ENCODE data around the gene DPF3.

Gene DPF3

DNA sequence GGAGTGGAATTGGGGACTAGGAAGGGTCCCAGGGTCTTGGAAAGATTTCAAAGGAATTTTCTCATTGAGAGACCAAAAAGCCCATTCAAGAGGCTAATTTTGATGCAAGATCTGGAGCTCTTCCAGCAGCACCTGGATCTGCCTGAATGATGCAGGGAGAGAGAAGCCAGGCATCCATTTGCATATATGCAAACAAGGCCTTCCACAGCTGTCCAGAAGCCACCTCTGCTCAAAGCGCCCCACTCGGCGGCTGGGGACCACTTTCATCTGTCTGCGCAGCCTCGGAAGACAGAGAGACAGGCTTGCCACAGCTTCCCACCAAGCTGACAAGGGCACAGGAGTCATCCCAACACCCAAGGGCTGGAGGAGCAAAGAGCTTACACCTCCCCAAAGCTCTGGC is 295.6 kb downstream of the DPF3 start:
- TF ChIP-seq SUZ12 (IDR thresholded peaks at IDR 0.05; ENCODE audit: extremely low read depth, insufficient read depth, insufficient read length) (no peak), YY1 (IDR thresholded peaks at IDR 0.05; ENCODE audit: insufficient read depth, insufficient read length) (no peak), ZNF274 (IDR thresholded peaks at IDR 0.05; ENCODE audit: low read depth, low read length) (no peak)
- Histone ChIP-seq H3K9ac (ENCODE audit: insufficient read length, low read depth) (no peak overlapping the region), H3K9me3 (ENCODE audit: insufficient read depth, low read length) (no peaks in the 10 kb centered on the region), H3K27me3 (ENCODE audit: insufficient read depth, insufficient read length) (no peaks in the 10 kb centered on the region), H3K4me3 (ENCODE audit: insufficient read length, low read depth) (no peak overlapping the region), H3K36me3 (ENCODE audit: insufficient read depth, insufficient read length, low read length) (no peaks in the 10 kb centered on the region), H3K4me1 (ENCODE audit: insufficient read depth, insufficient read length) (peaks cover 12% of the 10 kb centered on the region)
- no peak for DNase-seq (ENCODE audit: low read depth, low spot score)

DNA sequence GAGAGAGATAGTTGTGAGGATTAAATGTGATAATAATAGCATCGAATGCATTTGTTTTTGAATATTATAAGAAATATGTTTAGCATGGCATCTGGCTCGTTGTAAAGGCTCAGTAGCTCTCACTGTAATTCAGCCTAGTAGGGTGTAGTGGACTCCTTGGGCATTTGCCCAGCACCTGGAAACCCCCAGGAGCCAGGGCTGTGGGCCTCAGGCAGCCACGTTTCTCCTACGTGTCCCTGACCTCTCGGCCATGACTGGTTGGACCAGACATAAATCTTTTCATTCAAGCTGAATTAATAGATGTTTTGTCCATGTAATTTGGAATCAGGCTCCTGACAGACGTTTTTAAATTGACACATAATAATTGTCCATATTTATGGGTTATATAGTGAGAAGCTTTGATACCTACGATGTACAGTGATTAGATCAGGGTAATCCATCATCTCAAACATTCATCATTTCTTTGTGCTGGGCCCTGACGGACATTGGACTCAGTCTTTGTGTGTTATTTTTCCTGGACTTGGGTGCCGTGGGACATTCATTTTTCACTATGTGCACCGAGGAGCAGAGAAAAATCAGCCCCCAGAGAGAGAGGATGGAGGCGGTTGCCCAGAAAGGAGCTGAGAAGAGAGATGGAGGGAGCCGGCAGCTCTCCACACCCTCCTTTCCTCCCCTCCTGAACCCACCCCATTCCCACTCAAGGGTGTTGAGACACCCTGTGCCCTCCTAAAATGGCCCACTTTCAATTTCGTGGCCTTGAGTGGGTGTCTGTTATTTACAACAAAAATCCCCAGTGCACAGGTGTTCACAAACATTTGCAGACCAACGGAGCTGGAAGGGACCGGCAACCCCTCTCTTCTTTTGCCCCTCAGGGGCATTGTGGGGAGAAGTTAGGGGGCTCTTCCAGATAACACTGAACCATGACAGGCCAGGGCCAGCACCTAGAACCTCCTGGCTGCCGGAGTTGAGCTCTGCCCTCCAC is 296.4 kb downstream of the DPF3 start:
- no peak for DNase-seq (ENCODE audit: low read depth, low spot score)
- Histone ChIP-seq H3K9me3 (ENCODE audit: insufficient read depth, low read length) (no peaks in the 10 kb centered on the region), H3K4me3 (ENCODE audit: insufficient read length, low read depth) (no peak overlapping the region), H3K27me3 (ENCODE audit: insufficient read depth, insufficient read length) (no peaks in the 10 kb centered on the region), H3K36me3 (ENCODE audit: insufficient read depth, insufficient read length, low read length) (no peaks in the 10 kb centered on the region), H3K4me1 (ENCODE audit: insufficient read depth, insufficient read length) (peaks cover 12% of the 10 kb centered on the region), H3K9ac (ENCODE audit: insufficient read length, low read depth) (no peak overlapping the region)
- TF ChIP-seq ZNF274 (IDR thresholded peaks at IDR 0.05; ENCODE audit: low read depth, low read length), result no peak
- TF ChIP-seq YY1 (IDR thresholded peaks at IDR 0.05; ENCODE audit: insufficient read depth, insufficient read length), result no peak
- TF ChIP-seq SUZ12 (IDR thresholded peaks at IDR 0.05; ENCODE audit: extremely low read depth, insufficient read depth, insufficient read length), result no peak

DNA sequence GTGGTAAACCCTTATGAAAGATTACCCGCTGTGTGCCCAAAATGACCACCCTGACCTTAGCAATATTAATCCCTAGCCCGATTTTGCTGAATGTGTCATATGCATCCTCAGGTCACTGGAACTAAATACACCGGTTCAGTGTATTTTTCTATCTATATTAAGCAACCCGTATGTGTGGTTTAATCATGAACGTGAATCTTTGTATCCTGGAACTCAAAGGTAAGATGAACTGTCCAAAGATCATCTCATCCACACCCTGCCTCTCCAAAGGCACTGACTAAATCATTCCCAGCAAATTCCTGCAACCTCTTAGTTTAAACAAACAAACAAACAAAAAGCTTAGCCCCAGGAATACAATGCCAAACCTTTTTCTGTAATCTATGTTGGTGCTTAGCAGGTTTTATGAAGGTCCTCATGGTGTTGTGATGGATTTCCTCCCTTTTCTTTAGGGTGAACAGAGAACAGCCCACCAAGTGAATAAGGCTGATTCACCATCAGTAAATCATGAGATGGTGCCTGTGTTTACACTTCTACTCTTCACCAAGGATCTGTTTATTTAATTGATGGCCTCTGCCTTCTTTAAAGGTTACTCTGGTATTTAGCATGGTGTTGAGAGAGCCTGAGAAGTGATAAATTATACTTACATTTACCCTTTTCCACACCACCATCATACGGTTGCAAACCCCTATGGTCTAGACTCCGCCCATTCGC is 298.6 kb downstream of the DPF3 start:
- Histone ChIP-seq H3K36me3 (ENCODE audit: insufficient read depth, insufficient read length, low read length) (no peaks in the 10 kb centered on the region), H3K9me3 (ENCODE audit: insufficient read depth, low read length) (no peaks in the 10 kb centered on the region), H3K4me3 (ENCODE audit: insufficient read length, low read depth) (no peak overlapping the region), H3K9ac (ENCODE audit: insufficient read length, low read depth) (no peak overlapping the region), H3K4me1 (ENCODE audit: insufficient read depth, insufficient read length) (peaks cover 5% of the 10 kb centered on the region), H3K27me3 (ENCODE audit: insufficient read depth, insufficient read length) (no peaks in the 10 kb centered on the region)
- TF ChIP-seq ZNF274 (IDR thresholded peaks at IDR 0.05; ENCODE audit: low read depth, low read length) (no peak), YY1 (IDR thresholded peaks at IDR 0.05; ENCODE audit: insufficient read depth, insufficient read length) (no peak), SUZ12 (IDR thresholded peaks at IDR 0.05; ENCODE audit: extremely low read depth, insufficient read depth, insufficient read length) (no peak)
- no peak for DNase-seq (ENCODE audit: low read depth, low spot score)

DNA sequence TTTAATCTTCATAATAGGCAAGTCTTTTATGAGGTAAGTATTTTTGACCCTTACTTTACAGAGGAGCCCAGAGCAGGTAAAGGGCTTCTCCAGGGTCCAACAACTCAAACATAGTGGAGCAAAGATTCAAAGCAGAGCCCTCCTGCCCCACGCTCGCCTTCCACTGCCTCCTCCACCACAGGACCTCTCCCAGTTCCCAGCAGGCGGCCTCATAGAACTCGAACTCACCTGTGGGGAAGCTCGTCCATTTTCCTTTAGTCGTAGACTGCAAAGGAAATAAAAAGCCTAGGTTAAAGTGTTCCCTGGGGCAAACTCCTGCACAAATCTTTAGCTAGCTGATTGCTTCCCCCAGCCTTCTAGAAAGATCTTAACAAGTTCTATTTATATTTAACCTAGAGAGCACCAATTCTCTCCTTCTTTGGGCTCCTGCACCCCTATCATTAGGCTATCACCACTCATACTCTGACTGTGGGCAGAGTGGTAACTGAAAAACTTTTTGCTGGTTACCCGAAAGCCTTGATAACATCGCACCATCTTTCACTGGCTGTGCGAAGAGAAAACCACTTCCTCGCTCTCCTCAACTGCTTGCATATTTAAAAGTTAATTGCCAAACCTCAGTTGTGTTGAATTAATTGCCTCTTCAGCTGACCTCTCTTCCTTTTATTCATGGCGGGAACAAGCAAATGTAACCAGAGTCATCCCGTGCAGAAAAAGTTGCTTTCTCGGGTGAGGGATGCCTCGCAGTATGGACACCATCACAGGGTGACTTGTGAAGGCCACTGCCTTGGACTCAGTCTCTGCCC is 299.6 kb downstream of the DPF3 start:
- Histone ChIP-seq H3K4me1 (ENCODE audit: insufficient read depth, insufficient read length) (no peaks in the 10 kb centered on the region), H3K4me3 (ENCODE audit: insufficient read length, low read depth) (no peak overlapping the region), H3K9ac (ENCODE audit: insufficient read length, low read depth) (no peak overlapping the region), H3K9me3 (ENCODE audit: insufficient read depth, low read length) (no peaks in the 10 kb centered on the region), H3K36me3 (ENCODE audit: insufficient read depth, insufficient read length, low read length) (no peaks in the 10 kb centered on the region), H3K27me3 (ENCODE audit: insufficient read depth, insufficient read length) (no peaks in the 10 kb centered on the region)
- DNase-seq (ENCODE audit: low read depth, low spot score), result no peak
- TF ChIP-seq ZNF274 (IDR thresholded peaks at IDR 0.05; ENCODE audit: low read depth, low read length) (no peak), SUZ12 (IDR thresholded peaks at IDR 0.05; ENCODE audit: extremely low read depth, insufficient read depth, insufficient read length) (no peak), YY1 (IDR thresholded peaks at IDR 0.05; ENCODE audit: insufficient read depth, insufficient read length) (no peak)

DNA sequence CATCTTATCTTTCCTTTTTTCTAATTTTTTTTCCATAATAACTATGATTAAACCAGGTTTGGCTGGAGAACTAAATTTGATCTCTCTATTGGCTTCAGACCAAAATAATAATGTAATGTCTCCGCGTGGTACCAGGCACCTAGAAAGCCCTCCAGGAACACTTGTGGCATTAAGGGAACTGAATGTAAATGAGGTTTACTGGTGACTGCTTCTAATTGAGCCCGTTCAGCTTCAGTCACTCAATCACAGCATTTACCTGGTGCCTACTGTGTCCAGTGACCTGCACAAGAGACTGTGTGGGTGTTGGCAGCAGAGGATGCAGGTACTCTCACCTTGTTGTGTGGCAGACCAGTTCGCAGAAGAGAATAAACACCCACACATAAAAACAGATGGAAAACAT is 302.5 kb downstream of the DPF3 start:
- no peak overlapping the region for H3K4me3 ChIP-seq (ENCODE audit: insufficient read length, low read depth)
- no peak overlapping the region for H3K9ac ChIP-seq (ENCODE audit: insufficient read length, low read depth)
- no peaks in the 10 kb centered on the region for H3K4me1 ChIP-seq (ENCODE audit: insufficient read depth, insufficient read length)
- H3K9me3 ChIP-seq (ENCODE audit: insufficient read depth, low read length), result no peaks in the 10 kb centered on the region
- no peak for DNase-seq (ENCODE audit: low read depth, low spot score)
- no peaks in the 10 kb centered on the region for H3K27me3 ChIP-seq (ENCODE audit: insufficient read depth, insufficient read length)
- H3K36me3 ChIP-seq (ENCODE audit: insufficient read depth, insufficient read length, low read length), result no peaks in the 10 kb centered on the region
- TF ChIP-seq SUZ12 (IDR thresholded peaks at IDR 0.05; ENCODE audit: extremely low read depth, insufficient read depth, insufficient read length), result no peak
- no peak for TF ChIP-seq YY1 (IDR thresholded peaks at IDR 0.05; ENCODE audit: insufficient read depth, insufficient read length)
- no peak for TF ChIP-seq ZNF274 (IDR thresholded peaks at IDR 0.05; ENCODE audit: low read depth, low read length)

DNA sequence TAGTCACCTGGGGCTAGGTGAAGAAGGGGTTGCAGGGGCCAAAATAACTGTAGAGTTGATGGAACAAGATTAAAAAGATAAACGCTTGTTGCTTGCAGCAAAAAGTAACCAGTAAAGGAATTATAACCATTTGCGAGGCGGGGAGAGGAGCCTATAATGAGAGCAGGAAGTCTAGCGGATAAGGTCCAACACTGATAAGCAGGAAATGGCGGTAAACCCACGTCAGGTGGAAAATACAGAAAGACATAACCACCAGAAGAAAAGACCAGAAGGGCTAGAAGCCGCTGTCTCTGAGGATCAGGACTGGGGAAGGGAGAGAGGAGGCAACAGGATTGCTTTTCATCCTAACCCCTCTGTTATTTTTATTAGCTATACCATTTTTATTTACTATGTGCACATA is 303.3 kb downstream of the DPF3 start:
- no peak overlapping the region for H3K9ac ChIP-seq (ENCODE audit: insufficient read length, low read depth)
- H3K4me1 ChIP-seq (ENCODE audit: insufficient read depth, insufficient read length), result no peaks in the 10 kb centered on the region
- H3K4me3 ChIP-seq (ENCODE audit: insufficient read length, low read depth), result no peak overlapping the region
- no peak for DNase-seq (ENCODE audit: low read depth, low spot score)
- TF ChIP-seq YY1 (IDR thresholded peaks at IDR 0.05; ENCODE audit: insufficient read depth, insufficient read length) (no peak), SUZ12 (IDR thresholded peaks at IDR 0.05; ENCODE audit: extremely low read depth, insufficient read depth, insufficient read length) (no peak), ZNF274 (IDR thresholded peaks at IDR 0.05; ENCODE audit: low read depth, low read length) (no peak)
- H3K27me3 ChIP-seq (ENCODE audit: insufficient read depth, insufficient read length), result no peaks in the 10 kb centered on the region
- no peaks in the 10 kb centered on the region for H3K36me3 ChIP-seq (ENCODE audit: insufficient read depth, insufficient read length, low read length)
- H3K9me3 ChIP-seq (ENCODE audit: insufficient read depth, low read length), result no peaks in the 10 kb centered on the region
